Smooth muscle cell (in vitro differentiated cells): Measurements from ENCODE around the gene PSENEN. TPM values are rescaled to one million over a fixed set of nuclear protein-coding genes. Genes with fewer than 3 reads are reported as not detected.
A peak's percentile ranks its signal among the peaks of the same experiment; 100 is the strongest.

ENCODE experiments used
- DNase-seq: peaks from one replicate; lab custom pipeline; 2025; ENCODE audit not compliant: unreplicated experiment; lab: John Stamatoyannopoulos, UW
- H2AFZ ChIP-seq: fragments of 200-600 bp; sonication (generic); 2 replicates; pipeline ENCODE4 v1.6.0; 2016; ENCODE audit warnings: antibody characterized with exemption, low read depth, mild to moderate bottlenecking
- H3F3A ChIP-seq: fragments of 200-600 bp; sonication (generic); 2 replicates; pipeline ENCODE4 v1.6.0; 2017; ENCODE audit warnings: antibody characterized with exemption, low read depth
- H3K27ac ChIP-seq: fragments of 200-600 bp; sonication (generic); 2 replicates; pipeline ENCODE4 v1.5.1; 2016; ENCODE audit warnings: low read depth, mild to moderate bottlenecking
- H3K27me3 ChIP-seq: fragments of 200-600 bp; sonication (generic); 2 replicates; pipeline ENCODE4 v1.6.1; 2016; ENCODE audit warnings: low read depth, mild to moderate bottlenecking
- H3K36me3 ChIP-seq: fragments of 200-600 bp; sonication (generic); 2 replicates; pipeline ENCODE4 v1.5.1; 2016; ENCODE audit warnings: low read depth
- H3K4me1 ChIP-seq: fragments of 200-600 bp; sonication (generic); 2 replicates; pipeline ENCODE4 v1.5.1; 2016; ENCODE audit warnings: low read depth
- H3K4me2 ChIP-seq: fragments of 200-600 bp; sonication (generic); 2 replicates; pipeline ENCODE4 v1.6.0; 2016; ENCODE audit warnings: mild to moderate bottlenecking
- H3K4me3 ChIP-seq: fragments of 200-600 bp; sonication (generic); 2 replicates; pipeline ENCODE4 v1.5.1; 2016; ENCODE audit warnings: mild to moderate bottlenecking
- H3K79me2 ChIP-seq: fragments of 200-600 bp; sonication (generic); 2 replicates; pipeline ENCODE4 v1.6.0; 2016; ENCODE audit warnings: low read depth, mild to moderate bottlenecking
- H3K9ac ChIP-seq: fragments of 200-600 bp; sonication (generic); 2 replicates; pipeline ENCODE4 v1.6.0; 2016; ENCODE audit warnings: low read depth
- H3K9me3 ChIP-seq: fragments of 200-600 bp; sonication (generic); replicated peaks from 2 replicates; pipeline ENCODE4 v1.5.1; 2016; ENCODE audit warnings: low read depth
- H4K20me1 ChIP-seq: fragments of 200-600 bp; sonication (generic); 2 replicates; pipeline ENCODE4 v1.6.0; 2016; ENCODE audit warnings: low read depth
- WGBS: methylation state at CpG from one replicate; pipeline ENCODE4 v1.1.7; 2016; ENCODE audit warnings: low lambda C conversion rate; 5-methylcytosine and 5-hydroxymethylcytosine counted together
- polyA plus RNA-seq: library from polyadenylated mRNA; unstranded; fragments of >200 nt; fragmentation: Nextera tagmentation; extraction: Ambion mirVana; gene quantifications from 2 replicates; pipeline ENCODE4 v1.2.1, GENCODE V29; 2016
- total RNA-seq: library from RNA; depleted of rRNA; stranded (reverse); fragments of >200 nt; gene quantifications from 2 replicates; pipeline ENCODE4 v1.2.3, GENCODE V29; 2014
- TF ChIP-seq, protein P1 (sequence below): fragments of 200-600 bp; sonication (generic); IDR thresholded peaks from 2 replicates; pipeline ENCODE4 v1.5.1; 2017; ENCODE audit warnings: borderline replicate concordance, mild to moderate bottlenecking, antibody characterized with exemption; ENCODE audit not compliant: insufficient read depth, poor library complexity, severe bottlenecking

Gene PSENEN
- total and polyA plus RNA-seq, 2 experiments from 2014 or later: 65.4 to 137 TPM

GRCh38 chr19:35740423-35741202 lies 4.8 kb upstream of the PSENEN start:
- Histone ChIP-seq H3K4me1 (peaks cover 5% of the 10 kb centered on the region), H4K20me1 (no peaks in the 10 kb centered on the region), H3K9ac (no peak overlapping the region), H3K4me3 (peak overlapping the region; percentile 71), H3K4me2 (peak overlapping the region; percentile 98), H3K79me2 (no peaks in the 10 kb centered on the region), H2AFZ (no peak overlapping the region), H3K36me3 (no peaks in the 10 kb centered on the region), H3K27me3 (no peaks in the 10 kb centered on the region), H3K27ac (peak overlapping the region; percentile 35), H3F3A (no peaks in the 10 kb centered on the region), H3K9me3 (no peaks in the 10 kb centered on the region)
- under 1% methylated on average over 55 of the region's 63 CpGs for WGBS
- TF ChIP-seq, protein P1, sequence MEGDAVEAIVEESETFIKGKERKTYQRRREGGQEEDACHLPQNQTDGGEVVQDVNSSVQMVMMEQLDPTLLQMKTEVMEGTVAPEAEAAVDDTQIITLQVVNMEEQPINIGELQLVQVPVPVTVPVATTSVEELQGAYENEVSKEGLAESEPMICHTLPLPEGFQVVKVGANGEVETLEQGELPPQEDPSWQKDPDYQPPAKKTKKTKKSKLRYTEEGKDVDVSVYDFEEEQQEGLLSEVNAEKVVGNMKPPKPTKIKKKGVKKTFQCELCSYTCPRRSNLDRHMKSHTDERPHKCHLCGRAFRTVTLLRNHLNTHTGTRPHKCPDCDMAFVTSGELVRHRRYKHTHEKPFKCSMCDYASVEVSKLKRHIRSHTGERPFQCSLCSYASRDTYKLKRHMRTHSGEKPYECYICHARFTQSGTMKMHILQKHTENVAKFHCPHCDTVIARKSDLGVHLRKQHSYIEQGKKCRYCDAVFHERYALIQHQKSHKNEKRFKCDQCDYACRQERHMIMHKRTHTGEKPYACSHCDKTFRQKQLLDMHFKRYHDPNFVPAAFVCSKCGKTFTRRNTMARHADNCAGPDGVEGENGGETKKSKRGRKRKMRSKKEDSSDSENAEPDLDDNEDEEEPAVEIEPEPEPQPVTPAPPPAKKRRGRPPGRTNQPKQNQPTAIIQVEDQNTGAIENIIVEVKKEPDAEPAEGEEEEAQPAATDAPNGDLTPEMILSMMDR: no peak
- peak; percentile 93 for DNase-seq

- Histone ChIP-seq H2AFZ (no peak overlapping the region), H3K4me1 (peaks cover 8% of the 10 kb centered on the region), H3K27me3 (no peaks in the 10 kb centered on the region), H3K27ac (peak overlapping the region; percentile 4), H3K36me3 (no peaks in the 10 kb centered on the region), H3K4me3 (peak overlapping the region; percentile 71), H3K9ac (no peak overlapping the region), H3K79me2 (peaks cover 5% of the 10 kb centered on the region), H3K9me3 (no peaks in the 10 kb centered on the region), H4K20me1 (no peaks in the 10 kb centered on the region), H3F3A (no peaks in the 10 kb centered on the region), H3K4me2 (peak overlapping the region; percentile 98)
- DNase-seq: no peak
- TF ChIP-seq, protein P1: no peak
- WGBS: 2% methylated on average over 12 of the region's 12 CpGs
Observed at GRCh38 chr19:35741203-35741515, 4.3 kb upstream of the PSENEN start.

DNA sequence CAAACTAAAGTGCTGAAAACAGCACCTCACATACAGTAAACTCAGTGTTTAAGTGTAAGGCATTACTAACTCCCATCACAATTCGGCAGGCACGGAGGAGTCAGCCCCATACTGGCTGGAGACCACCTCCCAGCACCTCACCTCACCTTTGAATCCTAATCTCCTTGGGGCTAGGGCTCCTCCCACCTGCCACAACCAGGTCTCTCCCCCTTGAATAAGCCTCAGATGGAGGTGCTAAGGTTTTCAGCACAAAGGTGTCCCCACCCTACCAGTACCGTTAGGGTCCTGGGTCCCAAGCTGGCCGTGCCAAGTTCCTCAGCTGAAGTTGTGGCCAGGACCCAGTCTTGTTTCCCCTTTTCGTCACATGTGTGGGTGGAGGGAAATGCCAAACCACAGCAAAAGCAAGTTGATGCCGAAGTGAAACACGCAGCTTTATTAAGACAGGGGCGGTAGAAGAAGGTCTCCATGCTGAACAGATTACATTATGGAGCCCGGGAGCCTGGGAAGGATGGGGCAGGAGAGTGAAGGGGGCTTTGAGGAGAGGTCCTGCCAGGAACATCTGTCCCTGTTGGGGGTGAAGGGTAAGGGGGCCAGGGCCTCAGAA lies 3.2 kb upstream of the PSENEN start, which contains the start of gene IGFLR1:
TSS of gene IGFLR1 (minus strand) at position 332 of the 604 bp plus-strand sequence. CDS start 1,272 bp downstream, outside the sequence.
- H3K79me2 ChIP-seq: peaks cover 16% of the 10 kb centered on the region
- no peak within 1 kb of the TSS for H3K4me3 ChIP-seq
- no peak for DNase-seq
- H3K27ac ChIP-seq: no peak within 1 kb of the TSS
- TF ChIP-seq, protein P1: no peak
- WGBS: 95% methylated on average over 9 of the region's 9 CpGs
- H4K20me1 ChIP-seq: no peaks in the 10 kb centered on the region
- no peaks in the 10 kb centered on the region for H3K36me3 ChIP-seq
- H3K4me2 ChIP-seq: peak within 1 kb of the TSS; percentile 98
- H3K9ac ChIP-seq: no peak within 1 kb of the TSS
- H3K9me3 ChIP-seq: no peaks in the 10 kb centered on the region
- H3K4me1 ChIP-seq: peaks cover 10% of the 10 kb centered on the region
- no peaks in the 10 kb centered on the region for H3F3A ChIP-seq
- no peaks in the 10 kb centered on the region for H3K27me3 ChIP-seq
- no peak within 1 kb of the TSS for H2AFZ ChIP-seq
